GM23248 (cell line): ENCODE data around the gene SPRR4. TPM values are rescaled to one million over a fixed set of nuclear protein-coding genes. Genes with fewer than 3 reads are reported as not detected.

Source experiments
- DNase-seq: peaks from one replicate; pipeline ENCODE4 v3.0.0-alpha.2; 2015
- H2AFZ ChIP-seq: fragments of 200-600 bp; sonication (generic); 2 replicates; pipeline ENCODE4 v1.6.1; 2016; ENCODE audit warnings: antibody characterized with exemption
- H3F3A ChIP-seq: fragments of 200-600 bp; sonication (generic); 2 replicates; pipeline ENCODE4 v1.6.1; 2016; ENCODE audit warnings: mild to moderate bottlenecking, antibody characterized with exemption, mixed run types; ENCODE audit not compliant: insufficient read depth
- H3K27ac ChIP-seq: fragments of 200-600 bp; sonication (generic); 2 replicates; pipeline ENCODE4 v1.5.1; 2016; ENCODE audit warnings: mild to moderate bottlenecking
- H3K27me3 ChIP-seq: fragments of 200-600 bp; sonication (generic); replicated peaks from 2 replicates; pipeline ENCODE4 v1.6.1; 2016; ENCODE audit warnings: mild to moderate bottlenecking; ENCODE audit not compliant: insufficient read depth
- H3K36me3 ChIP-seq: fragments of 200-600 bp; sonication (generic); 2 replicates; pipeline ENCODE4 v1.6.1; 2016; ENCODE audit warnings: low read depth, mild to moderate bottlenecking
- H3K4me1 ChIP-seq: fragments of 200-600 bp; sonication (generic); 2 replicates; pipeline ENCODE4 v1.6.1; 2016; ENCODE audit warnings: mild to moderate bottlenecking; ENCODE audit not compliant: insufficient read depth
- H3K4me2 ChIP-seq: fragments of 200-600 bp; sonication (generic); one replicate; pipeline ENCODE4 v1.6.1; 2016; ENCODE audit warnings: mild to moderate bottlenecking; ENCODE audit not compliant: unreplicated experiment
- H3K4me3 ChIP-seq: fragments of 200-600 bp; sonication (generic); 2 replicates; pipeline ENCODE4 v1.5.1; 2016; ENCODE audit warnings: mild to moderate bottlenecking
- H3K79me2 ChIP-seq: fragments of 200-600 bp; sonication (generic); 2 replicates; pipeline ENCODE4 v1.6.1; 2016; ENCODE audit warnings: mild to moderate bottlenecking; ENCODE audit not compliant: insufficient read depth
- H3K9ac ChIP-seq: fragments of 200-600 bp; sonication (generic); 2 replicates; pipeline ENCODE4 v1.6.1; 2016; ENCODE audit warnings: mild to moderate bottlenecking
- H3K9me2 ChIP-seq: fragments of 200-600 bp; sonication (generic); 2 replicates; pipeline ENCODE4 v1.6.1; 2016; ENCODE audit warnings: mixed run types, mild to moderate bottlenecking, moderate library complexity; ENCODE audit not compliant: insufficient read depth
- H3K9me3 ChIP-seq: fragments of 200-600 bp; sonication (generic); one replicate; pipeline ENCODE4 v1.6.1; 2017; ENCODE audit warnings: low read depth
- H4K20me1 ChIP-seq: fragments of 200-600 bp; sonication (generic); 2 replicates; pipeline ENCODE4 v1.6.0; 2016; ENCODE audit not compliant: insufficient read depth
- EZH2 ChIP-seq: fragments of 200-600 bp; sonication (generic); IDR thresholded peaks from 2 replicates; pipeline ENCODE4 v1.6.1; 2018; ENCODE audit warnings: antibody characterized with exemption, mild to moderate bottlenecking; ENCODE audit not compliant: insufficient read depth, poor library complexity, severe bottlenecking
- EZH2phosphoT487 ChIP-seq: fragments of 200-600 bp; sonication (generic); IDR thresholded peaks from 2 replicates; pipeline ENCODE4 v1.6.1; 2018; ENCODE audit warnings: antibody characterized with exemption, moderate library complexity, mild to moderate bottlenecking, low read depth; ENCODE audit not compliant: insufficient read depth
- WGBS, 2 experiments: methylation state at CpG; one replicate each; pipeline ENCODE4 v1.1.6; 2015 to 2017; ENCODE audit warnings: low lambda C conversion rate in 2 of 2, low coverage in 1 of 2; ENCODE audit errors: missing lambda C conversion rate in 2 of 2; 5-methylcytosine and 5-hydroxymethylcytosine counted together
- in situ Hi-C: fragments of 300-500 bp; cut with MboI; formaldehyde crosslinking; loops from 2 replicates; pipeline ENCODE4 v1.15.0; 2020
- polyA plus RNA-seq: library from polyadenylated mRNA; unstranded; fragments of >200 nt; fragmentation: Nextera tagmentation; extraction: Ambion mirVana; gene quantifications from 2 replicates; pipeline ENCODE4 v1.2.1, GENCODE V29; 2016
- total RNA-seq: library from RNA; depleted of rRNA; stranded (reverse); fragments of >200 nt; shearing (Covaris generic); gene quantifications from 2 replicates; pipeline ENCODE4 v1.2.3, GENCODE V29; 2014

SPRR4 gene
- total and polyA plus RNA-seq, 2 experiments from 2014 or later, result not detected

- Histone ChIP-seq H3K27ac (no peak overlapping the region), H3K4me2 (no peak overlapping the region), H3K36me3 (no peaks in the 10 kb centered on the region), H3K4me1 (no peaks in the 10 kb centered on the region), H4K20me1 (no peaks in the 10 kb centered on the region), H3K9me2 (no peaks in the 10 kb centered on the region), H3K9ac (no peak overlapping the region), H3K4me3 (no peak overlapping the region), H2AFZ (no peak overlapping the region), H3K79me2 (no peaks in the 10 kb centered on the region), H3F3A (no peaks in the 10 kb centered on the region), H3K9me3 (no peaks in the 10 kb centered on the region), H3K27me3 (no peaks in the 10 kb centered on the region)
- no peak for DNase-seq
- TF ChIP-seq EZH2 (no peak), EZH2phosphoT487 (no peak)
- WGBS, 2 experiments, result 16 to 17% methylated on average over 2 of the region's 2 CpGs
- in situ Hi-C loops, result no loop called here
Measured at GRCh38 chr1:152986578-152986977, 16.1 kb downstream of the SPRR4 start.

- H3K4me3 ChIP-seq, result no peak overlapping the region
- H3K9ac ChIP-seq, result no peak overlapping the region
- DNase-seq, result no peak
- no peak for TF ChIP-seq EZH2
- TF ChIP-seq EZH2phosphoT487, result no peak
- in situ Hi-C loops, result no loop called here
- H3K27ac ChIP-seq, result no peak overlapping the region
- H3F3A ChIP-seq, result no peaks in the 10 kb centered on the region
- no peaks in the 10 kb centered on the region for H3K9me3 ChIP-seq
- no peak overlapping the region for H2AFZ ChIP-seq
- peaks cover 2% of the 10 kb centered on the region; the same call in 1 of the 2 replicates for H3K27me3 ChIP-seq
- H3K79me2 ChIP-seq, result no peaks in the 10 kb centered on the region
- H3K4me2 ChIP-seq, result no peak overlapping the region
- H3K9me2 ChIP-seq, result no peaks in the 10 kb centered on the region
- no peaks in the 10 kb centered on the region for H3K4me1 ChIP-seq
- 16 to 19% methylated on average over 6 of the region's 6 CpGs for WGBS, 2 experiments
- H4K20me1 ChIP-seq, result no peaks in the 10 kb centered on the region
- H3K36me3 ChIP-seq, result no peaks in the 10 kb centered on the region
Measured at GRCh38 chr1:152993186-152993585, 22.7 kb downstream of the SPRR4 start.

GRCh38 chr1:152995842-152996241 is 25.4 kb downstream of the SPRR4 start:
- Histone ChIP-seq H3K9ac (no peak overlapping the region), H3K4me1 (no peaks in the 10 kb centered on the region), H3K9me2 (no peaks in the 10 kb centered on the region), H3K27ac (no peak overlapping the region), H2AFZ (no peak overlapping the region), H3K27me3 (peaks cover 2% of the 10 kb centered on the region), H3K4me3 (no peak overlapping the region), H3K9me3 (no peaks in the 10 kb centered on the region), H3K4me2 (no peak overlapping the region), H3F3A (no peaks in the 10 kb centered on the region), H3K79me2 (no peaks in the 10 kb centered on the region), H3K36me3 (no peaks in the 10 kb centered on the region), H4K20me1 (no peaks in the 10 kb centered on the region)
- no peak for DNase-seq
- no peak for TF ChIP-seq EZH2phosphoT487
- TF ChIP-seq EZH2, result no peak
- WGBS, 2 experiments, result 0 to 9% methylated on average over 1 of the region's 1 CpG
- in situ Hi-C loops, result no loop called here

GRCh38 chr1:152996633-152997400 is 26.4 kb downstream of the SPRR4 start:
- H3K27me3 ChIP-seq, result peaks cover 2% of the 10 kb centered on the region
- no peak overlapping the region for H2AFZ ChIP-seq
- H3K9me3 ChIP-seq, result no peaks in the 10 kb centered on the region
- H3F3A ChIP-seq, result no peaks in the 10 kb centered on the region
- WGBS, 2 experiments, result 9 to 13% methylated on average over 5 of the region's 5 CpGs
- H3K9ac ChIP-seq, result no peak overlapping the region
- H3K4me3 ChIP-seq, result no peak overlapping the region
- H3K36me3 ChIP-seq, result no peaks in the 10 kb centered on the region
- H3K4me1 ChIP-seq, result no peaks in the 10 kb centered on the region
- DNase-seq, result no peak
- H3K27ac ChIP-seq, result no peak overlapping the region
- in situ Hi-C loops, result no loop called here
- H3K9me2 ChIP-seq, result no peaks in the 10 kb centered on the region
- H3K4me2 ChIP-seq, result no peak overlapping the region
- H3K79me2 ChIP-seq, result no peaks in the 10 kb centered on the region
- TF ChIP-seq EZH2, result no peak
- TF ChIP-seq EZH2phosphoT487, result no peak
- no peaks in the 10 kb centered on the region for H4K20me1 ChIP-seq

GRCh38 chr1:152997901-152998300 is 27.5 kb downstream of the SPRR4 start:
- WGBS, 2 experiments, result 9 to 18% methylated on average over 7 of the region's 7 CpGs
- Histone ChIP-seq H3K4me3 (no peak overlapping the region), H3K27me3 (peaks cover 2% of the 10 kb centered on the region), H3K4me2 (no peak overlapping the region), H3K4me1 (no peaks in the 10 kb centered on the region), H3F3A (no peaks in the 10 kb centered on the region), H3K9ac (no peak overlapping the region), H3K27ac (no peak overlapping the region), H3K36me3 (no peaks in the 10 kb centered on the region), H3K79me2 (no peaks in the 10 kb centered on the region), H3K9me2 (no peaks in the 10 kb centered on the region), H2AFZ (no peak overlapping the region), H3K9me3 (no peaks in the 10 kb centered on the region), H4K20me1 (no peaks in the 10 kb centered on the region)
- in situ Hi-C loops, result no loop called here
- TF ChIP-seq EZH2phosphoT487, result no peak
- no peak for TF ChIP-seq EZH2
- no peak for DNase-seq
